GM19193 (cell line): ENCODE results near the gene KCNK17.

ENCODE experiments used
- POLR2A ChIP-seq: IDR thresholded peaks from 4 replicates; pipeline ENCODE4 v1.6.1; 2011; ENCODE audit not compliant: insufficient read depth, insufficient read length; ENCODE audit errors: extremely low read depth

Gene KCNK17

GRCh38 chr6:39296745-39297640, 17.2 kb downstream of the KCNK17 start:
- no peak for TF ChIP-seq POLR2A

- no peak for TF ChIP-seq POLR2A
These were observed 18.6 kb downstream of the KCNK17 start for GRCh38 chr6:39295611-39296011.

- no peak for TF ChIP-seq POLR2A
These were observed 19.3 kb downstream of the KCNK17 start for GRCh38 chr6:39294899-39295298.

GRCh38 chr6:39294133-39294532, 20.1 kb downstream of the KCNK17 start:
- TF ChIP-seq POLR2A: no peak

GRCh38 chr6:39292637-39293036, 21.6 kb downstream of the KCNK17 start:
- no peak for TF ChIP-seq POLR2A

- no peak for TF ChIP-seq POLR2A
These were observed 24.7 kb downstream of the KCNK17 start for GRCh38 chr6:39289490-39289889.

- TF ChIP-seq POLR2A: no peak
These were observed 26.6 kb downstream of the KCNK17 start for GRCh38 chr6:39287601-39288000.

- no peak for TF ChIP-seq POLR2A
These were observed 31.4 kb downstream of the KCNK17 start for GRCh38 chr6:39282774-39283173.

GRCh38 chr6:39281312-39281980, 32.8 kb downstream of the KCNK17 start:
- no peak for TF ChIP-seq POLR2A

- TF ChIP-seq POLR2A: no peak
These were observed 33.9 kb downstream of the KCNK17 start for GRCh38 chr6:39280247-39280731.

- TF ChIP-seq POLR2A: no peak
These were observed 34.7 kb downstream of the KCNK17 start for GRCh38 chr6:39279539-39279938.

GRCh38 chr6:39276379-39276995, 37.7 kb downstream of the KCNK17 start:
- TF ChIP-seq POLR2A: no peak

GRCh38 chr6:39274903-39275302, 39.3 kb downstream of the KCNK17 start:
- TF ChIP-seq POLR2A: no peak

GRCh38 chr6:39274471-39274870, 39.7 kb downstream of the KCNK17 start:
- TF ChIP-seq POLR2A: no peak

- TF ChIP-seq POLR2A: no peak
These were observed 40.8 kb downstream of the KCNK17 start for GRCh38 chr6:39273406-39273821.
